GM18907 (cell line): ENCODE measurements around the gene SLC22A31.
"Not testable (repeated sequence)": the region's sequence is repeated elsewhere in the genome, so short reads cannot be mapped to it uniquely, and the experiment has no call there.

Experiments used
- ATAC-seq: cut with Tn5 transposase; IDR thresholded peaks from one replicate; pipeline ENCODE4 v1.9.1; 2021; ENCODE audit warnings: mild to moderate bottlenecking, moderate library complexity; ENCODE audit not compliant: unreplicated experiment

SLC22A31 gene

GRCh38 chr16:89193576-89194293, 6.6 kb downstream of the SLC22A31 start:
- no peak for ATAC-seq

- ATAC-seq = no peak
Measured at GRCh38 chr16:89192956-89193575, 7.3 kb downstream of the SLC22A31 start.

GRCh38 chr16:89192186-89192955, 8.0 kb downstream of the SLC22A31 start:
- ATAC-seq = not testable (repeated sequence)

GRCh38 chr16:89191901-89192185, 8.5 kb downstream of the SLC22A31 start:
- no peak for ATAC-seq

GRCh38 chr16:89191033-89191900, 9.1 kb downstream of the SLC22A31 start:
- ATAC-seq = no peak

GRCh38 chr16:89190150-89190958, 10.0 kb downstream of the SLC22A31 start:
- ATAC-seq = no peak

- ATAC-seq = no peak
Measured at GRCh38 chr16:89189358-89190025, 10.8 kb downstream of the SLC22A31 start.

GRCh38 chr16:89188471-89189357, 11.6 kb downstream of the SLC22A31 start:
- not testable (repeated sequence) for ATAC-seq

GRCh38 chr16:89187770-89188392, 12.5 kb downstream of the SLC22A31 start:
- ATAC-seq = no peak

GRCh38 chr16:89187032-89187769, 13.1 kb downstream of the SLC22A31 start:
- ATAC-seq = no peak

- ATAC-seq = not testable (repeated sequence)
Measured at GRCh38 chr16:89186593-89187031, 13.7 kb downstream of the SLC22A31 start.

- ATAC-seq = not testable (repeated sequence)
Measured at GRCh38 chr16:89185887-89186592, 14.3 kb downstream of the SLC22A31 start.

- no peak for ATAC-seq
Measured at GRCh38 chr16:89184933-89185794, 15.2 kb downstream of the SLC22A31 start.

GRCh38 chr16:89184677-89184932, 15.7 kb downstream of the SLC22A31 start:
- ATAC-seq = no peak

GRCh38 chr16:89183975-89184676, 16.2 kb downstream of the SLC22A31 start:
- ATAC-seq = no peak

- ATAC-seq = no peak
Measured at GRCh38 chr16:89183463-89183862, 16.9 kb downstream of the SLC22A31 start.
